ENCODE results near the gene USP50. TPM values are rescaled to one million over a fixed set of nuclear protein-coding genes. Genes with fewer than 3 reads are reported as not detected.
"Not testable (repeated sequence)": the region's sequence is repeated elsewhere in the genome, so short reads cannot be mapped to it uniquely, and the experiment has no call there.

Gene USP50
- total RNA-seq, 1 donor from 2014 or later = not detected

GRCh38 chr15:50590288-50590687 lies 43.8 kb upstream of the USP50 start:
- Mint-ChIP-seq H3K4me1 (no peaks in the 10 kb centered on the region), H3K27ac (no peak overlapping the region), H3K36me3 (peaks cover 19% of the 10 kb centered on the region), H3K9me3 (no peaks in the 10 kb centered on the region), H3K4me3 (no peak overlapping the region), H3K27me3 (ENCODE audit: insufficient read depth, low read depth) (no peaks in the 10 kb centered on the region)
- Histone ChIP-seq H3F3A (ENCODE audit: low read depth) (no peaks in the 10 kb centered on the region), H3K4me3 (no peak overlapping the region), H3K9ac (no peak overlapping the region), H3K4me2 (no peak overlapping the region), H2AFZ (replicated peaks) (no peak overlapping the region), H4K20me1 (ENCODE audit: low read depth) (no peaks in the 10 kb centered on the region), H3K36me3 (peaks cover 21% of the 10 kb centered on the region), H3K79me2 (ENCODE audit: low read depth) (no peaks in the 10 kb centered on the region), H3K27ac (no peak overlapping the region), H3K27me3 (no peaks in the 10 kb centered on the region), H3K9me3 (ENCODE audit: low read depth) (no peaks in the 10 kb centered on the region), H3K4me1 (no peaks in the 10 kb centered on the region)
- TF ChIP-seq EZH2 (IDR thresholded peaks at IDR 0.05) (no peak), CTCF (IDR thresholded peaks at IDR 0.05) (no peak), EZH2phosphoT487 (IDR thresholded peaks at IDR 0.05) (no peak)
- no peak for DNase-seq (ENCODE audit: low spot score)

- H3K4me1 Mint-ChIP-seq = no peaks in the 10 kb centered on the region
- H3K36me3 Mint-ChIP-seq = peaks cover 23% of the 10 kb centered on the region
- peaks cover 2% of the 10 kb centered on the region for H3K27me3 Mint-ChIP-seq (ENCODE audit: insufficient read depth, low read depth)
- H3K27ac ChIP-seq = no peak overlapping the region
- DNase-seq (ENCODE audit: low spot score) = no peak
- no peaks in the 10 kb centered on the region for H3K79me2 ChIP-seq (ENCODE audit: low read depth)
- H3K4me2 ChIP-seq = no peak overlapping the region
- H4K20me1 ChIP-seq (ENCODE audit: low read depth) = no peaks in the 10 kb centered on the region
- TF ChIP-seq CTCF (IDR thresholded peaks at IDR 0.05) = no peak
- TF ChIP-seq EZH2 (IDR thresholded peaks at IDR 0.05) = no peak
- no peak for TF ChIP-seq EZH2phosphoT487 (IDR thresholded peaks at IDR 0.05)
- H2AFZ ChIP-seq (replicated peaks) = no peak overlapping the region
- peaks cover 24% of the 10 kb centered on the region for H3K36me3 ChIP-seq
- no peak overlapping the region for H3K4me3 ChIP-seq
- no peak overlapping the region for H3K4me3 Mint-ChIP-seq
- H3K27ac Mint-ChIP-seq = no peak overlapping the region
- H3K27me3 ChIP-seq = no peaks in the 10 kb centered on the region
- H3F3A ChIP-seq (ENCODE audit: low read depth) = peaks cover 7% of the 10 kb centered on the region
- no peak overlapping the region for H3K9ac ChIP-seq
- no peaks in the 10 kb centered on the region for H3K9me3 Mint-ChIP-seq
- no peaks in the 10 kb centered on the region for H3K4me1 ChIP-seq
- no peaks in the 10 kb centered on the region for H3K9me3 ChIP-seq (ENCODE audit: low read depth)
Measured at GRCh38 chr15:50577492-50577891, 31.0 kb upstream of the USP50 start.

GRCh38 chr15:50576166-50576565 lies 29.7 kb upstream of the USP50 start:
- Histone ChIP-seq H3K36me3 (peaks cover 23% of the 10 kb centered on the region), H3K4me2 (no peak overlapping the region), H3K4me3 (no peak overlapping the region), H4K20me1 (ENCODE audit: low read depth) (no peaks in the 10 kb centered on the region), H3K27me3 (no peaks in the 10 kb centered on the region), H3K9me3 (ENCODE audit: low read depth) (no peaks in the 10 kb centered on the region), H3K27ac (no peak overlapping the region), H2AFZ (replicated peaks) (no peak overlapping the region), H3K9ac (no peak overlapping the region), H3K79me2 (ENCODE audit: low read depth) (no peaks in the 10 kb centered on the region), H3K4me1 (no peaks in the 10 kb centered on the region), H3F3A (ENCODE audit: low read depth) (peaks cover 7% of the 10 kb centered on the region)
- Mint-ChIP-seq H3K27me3 (ENCODE audit: insufficient read depth, low read depth) (peaks cover 2% of the 10 kb centered on the region), H3K4me1 (no peaks in the 10 kb centered on the region), H3K36me3 (peaks cover 15% of the 10 kb centered on the region), H3K4me3 (no peak overlapping the region), H3K27ac (no peak overlapping the region), H3K9me3 (no peaks in the 10 kb centered on the region)
- TF ChIP-seq EZH2 (IDR thresholded peaks at IDR 0.05) (no peak), EZH2phosphoT487 (IDR thresholded peaks at IDR 0.05) (no peak), CTCF (IDR thresholded peaks at IDR 0.05) (no peak)
- no peak for DNase-seq (ENCODE audit: low spot score)

- not testable (repeated sequence) for H3K9me3 Mint-ChIP-seq; H3K79me2 ChIP-seq (ENCODE audit: low read depth); H3K4me1 ChIP-seq; DNase-seq (ENCODE audit: low spot score); H2AFZ ChIP-seq (replicated peaks); H3K9me3 ChIP-seq (ENCODE audit: low read depth); H3K27me3 ChIP-seq; H3K27ac ChIP-seq; H3K4me3 ChIP-seq; H3K27me3 Mint-ChIP-seq (ENCODE audit: insufficient read depth, low read depth); H3K4me2 ChIP-seq; H3K27ac Mint-ChIP-seq; H4K20me1 ChIP-seq (ENCODE audit: low read depth); H3K9ac ChIP-seq; H3K4me3 Mint-ChIP-seq; H3K4me1 Mint-ChIP-seq; H3F3A ChIP-seq (ENCODE audit: low read depth)
- peaks cover 12% of the 10 kb centered on the region for H3K36me3 Mint-ChIP-seq
- peaks cover 19% of the 10 kb centered on the region for H3K36me3 ChIP-seq
Measured at GRCh38 chr15:50573842-50574241, 27.4 kb upstream of the USP50 start.
